HG03565 (cell line): ENCODE measurements around the gene VTI1A.
"Not testable (repeated sequence)": the region's sequence is repeated elsewhere in the genome, so short reads cannot be mapped to it uniquely, and the experiment has no call there.

Experiments
- ATAC-seq: cut with Tn5 transposase; IDR thresholded peaks from one replicate; pipeline ENCODE4 v1.9.1; 2021; ENCODE audit warnings: mild to moderate bottlenecking, moderate library complexity; ENCODE audit not compliant: unreplicated experiment

The VTI1A gene

DNA sequence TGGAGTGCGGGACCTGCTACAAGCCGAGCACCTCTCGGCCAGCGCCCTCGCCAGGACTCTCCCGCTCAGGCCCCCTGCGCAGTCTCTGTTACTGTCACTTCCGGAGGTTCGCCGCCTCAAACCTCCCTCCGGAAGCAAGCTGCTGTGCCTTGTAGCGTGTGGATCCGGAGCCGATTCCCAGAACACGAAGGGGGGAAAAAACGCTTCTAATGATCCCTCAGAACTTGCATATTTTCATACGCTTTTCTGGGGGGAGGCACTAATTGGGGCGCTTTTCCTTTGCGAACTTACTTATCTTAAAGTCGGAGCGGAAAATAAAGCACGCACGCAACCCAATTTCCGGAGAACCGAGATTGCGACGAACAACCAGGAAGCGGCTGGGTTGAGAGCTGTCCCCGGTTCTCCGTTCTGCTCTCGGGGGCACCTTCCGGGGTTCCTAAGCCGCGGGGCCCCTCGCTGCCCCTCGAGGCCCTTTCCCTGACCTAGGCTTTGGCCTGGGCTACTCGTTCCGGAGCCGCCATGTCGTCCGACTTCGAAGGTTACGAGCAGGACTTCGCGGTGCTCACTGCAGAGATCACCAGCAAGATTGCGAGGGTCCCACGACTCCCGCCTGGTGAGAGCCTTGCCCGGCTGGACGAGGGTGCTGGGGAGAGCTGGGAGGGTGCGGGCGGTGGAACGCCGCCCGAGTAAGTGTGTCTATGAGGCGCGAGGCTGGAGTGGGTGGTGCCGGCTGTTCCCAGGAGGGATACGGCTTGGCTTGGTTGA is at the start of gene VTI1A, which contains the start of gene ZDHHC6:
VTI1A (plus strand) TSS at position 361 of the 765 bp plus-strand sequence; CDS start at position 520, 159 bp downstream.
ZDHHC6 (minus strand) TSS at position 60 of the 765 bp plus-strand sequence. CDS start 1,478 bp downstream, outside the sequence.
- peak; percentile 79 for ATAC-seq

DNA sequence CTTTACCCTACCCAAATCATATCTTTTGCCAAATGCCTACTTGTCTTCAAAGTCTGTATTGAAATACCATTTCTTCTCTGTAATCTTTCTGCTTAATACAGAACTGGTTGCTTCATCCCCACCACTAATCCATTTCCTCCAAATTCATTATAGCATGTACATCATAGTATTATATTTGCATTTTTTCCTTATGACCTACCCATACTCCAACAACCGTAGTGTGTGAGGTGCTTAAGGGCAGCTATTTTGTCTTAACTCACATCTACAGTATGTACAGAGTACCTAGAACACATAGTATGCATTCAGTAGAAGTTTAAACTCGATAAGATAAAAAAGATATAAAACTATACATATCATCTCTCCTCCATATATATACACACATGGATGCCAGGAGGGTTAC is 49.4 kb upstream of the VTI1A start:
- no peak for ATAC-seq

DNA sequence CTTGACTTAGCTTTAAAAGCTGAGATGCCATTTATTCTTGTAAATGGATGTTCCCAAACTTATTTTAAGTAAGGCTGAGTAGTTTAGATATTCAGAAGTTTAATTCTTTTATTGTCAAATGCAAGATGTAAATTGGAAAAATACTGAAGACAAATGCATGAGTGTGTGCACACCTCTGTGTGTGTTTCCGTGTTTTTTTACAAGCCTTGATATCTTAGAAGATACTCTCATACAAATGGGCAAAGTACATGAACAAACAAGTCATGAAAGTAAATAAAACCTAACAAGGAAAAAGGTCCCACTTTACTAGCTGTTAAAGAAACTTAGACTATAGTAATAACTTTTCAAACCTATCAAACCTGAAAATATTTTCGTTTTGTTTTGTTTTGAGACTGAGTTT is 44.1 kb upstream of the VTI1A start:
- no peak for ATAC-seq

DNA sequence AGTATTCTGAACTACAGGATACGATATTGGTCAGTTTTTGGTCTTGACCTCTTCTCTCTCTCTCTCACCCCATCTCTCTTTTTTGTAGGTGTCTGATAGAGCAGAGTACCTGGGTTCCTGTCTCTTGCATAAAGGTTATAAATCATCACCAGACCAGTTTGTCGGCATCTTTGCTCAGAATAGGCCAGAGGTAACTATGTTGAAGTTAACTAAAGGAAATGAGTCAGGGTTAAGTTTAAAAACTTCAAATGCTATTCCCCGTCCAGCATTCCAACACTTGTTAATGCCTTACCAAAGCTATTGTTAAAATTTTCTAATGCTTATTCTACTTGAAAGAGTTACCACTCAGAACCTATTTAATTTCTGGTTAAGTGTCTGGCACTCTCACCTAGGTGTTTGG is 42.4 kb upstream of the VTI1A start:
- no peak for ATAC-seq

DNA sequence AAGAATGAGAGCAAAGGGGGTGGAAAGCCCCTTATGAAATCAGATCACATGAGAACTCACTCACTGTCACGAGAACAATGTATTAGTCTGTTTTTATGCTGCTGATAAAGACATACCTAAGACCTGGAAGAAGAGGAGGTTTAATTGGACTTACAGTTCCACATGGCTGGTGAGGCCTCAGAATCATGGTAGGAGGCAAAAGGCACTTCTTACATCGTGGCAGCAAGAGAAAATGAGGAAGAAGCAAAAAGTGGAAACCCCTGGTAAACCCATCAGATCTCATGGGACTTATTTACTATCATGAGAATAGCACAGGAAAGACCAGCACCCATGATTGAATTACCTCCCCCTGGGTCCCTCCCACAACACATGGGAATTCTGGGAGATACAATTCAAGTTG is 40.2 kb upstream of the VTI1A start:
- ATAC-seq: not testable (repeated sequence)

DNA sequence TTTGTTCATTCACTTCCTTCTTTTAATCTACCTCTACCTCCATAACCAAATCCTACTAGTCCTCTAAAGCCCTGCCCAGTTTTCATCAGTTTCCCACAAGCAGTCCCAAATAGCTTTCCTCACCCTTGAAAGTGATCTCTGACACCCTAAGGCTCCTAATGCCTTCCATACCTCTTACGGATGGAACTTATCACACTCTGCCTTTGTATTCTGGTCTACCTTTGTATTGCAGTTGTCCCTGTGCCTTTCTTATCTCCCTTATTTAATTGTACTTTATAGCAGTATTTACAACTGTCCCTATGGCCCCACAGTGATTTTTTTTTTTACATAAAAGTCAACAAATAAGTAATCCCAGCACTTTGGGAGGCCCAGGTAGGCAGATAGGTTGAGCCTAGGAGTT is 39.3 kb upstream of the VTI1A start:
- no peak for ATAC-seq

DNA sequence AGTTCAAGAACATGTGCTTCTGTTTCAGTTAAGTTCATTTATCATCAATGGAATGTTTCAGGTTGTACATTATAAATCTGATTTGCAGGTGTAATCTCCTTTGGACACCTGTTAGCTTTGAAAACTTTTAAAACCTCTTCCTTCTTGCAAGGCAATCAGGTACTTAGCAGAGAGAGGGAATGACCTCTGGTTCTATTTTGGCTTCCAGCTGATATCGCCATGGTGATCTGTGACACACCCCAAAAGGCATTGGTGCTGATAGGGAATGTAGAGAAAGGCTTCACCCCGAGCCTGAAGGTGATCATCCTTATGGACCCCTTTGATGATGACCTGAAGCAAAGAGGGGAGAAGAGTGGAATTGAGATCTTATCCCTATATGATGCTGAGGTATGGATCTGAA is 37.7 kb upstream of the VTI1A start:
- ATAC-seq: no peak

DNA sequence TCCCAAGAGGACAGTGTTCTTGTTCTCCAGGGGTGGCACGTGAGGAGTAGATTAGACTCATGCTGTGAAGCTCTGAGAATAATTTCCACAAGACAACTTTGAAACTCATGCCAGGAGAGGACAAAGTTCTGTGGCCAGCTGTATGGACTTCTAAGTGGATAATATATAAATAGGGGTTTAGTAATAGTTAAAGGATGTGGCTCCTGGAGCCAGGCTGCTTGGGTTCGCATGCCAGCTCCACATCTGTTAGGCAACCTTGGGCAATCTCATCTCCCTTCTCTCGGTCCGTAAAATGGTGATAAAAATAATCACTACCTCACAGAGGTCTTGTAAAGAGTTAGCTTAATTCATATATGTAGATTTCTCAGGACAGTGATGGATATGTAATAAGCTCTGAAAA is 37.3 kb upstream of the VTI1A start:
- no peak for ATAC-seq

DNA sequence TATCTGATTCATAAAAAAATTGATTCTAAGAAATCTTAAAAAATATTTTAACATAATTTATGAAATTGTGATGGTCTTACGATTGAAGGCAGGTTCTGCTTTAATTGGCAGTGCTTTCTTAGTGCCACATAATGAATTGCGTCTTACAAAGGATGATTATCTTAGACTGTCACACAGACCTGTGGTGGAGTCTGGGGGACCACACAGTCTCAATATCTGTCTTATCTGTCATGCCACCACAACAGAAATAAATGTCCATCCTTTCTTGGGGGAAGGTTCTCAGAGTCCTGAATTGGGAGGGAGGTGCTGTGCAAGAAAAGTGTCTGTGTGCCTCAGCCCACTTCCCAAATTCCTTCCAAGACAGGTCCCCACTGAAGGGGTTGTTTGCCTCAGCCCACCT is 34.3 kb upstream of the VTI1A start:
- no peak for ATAC-seq

DNA sequence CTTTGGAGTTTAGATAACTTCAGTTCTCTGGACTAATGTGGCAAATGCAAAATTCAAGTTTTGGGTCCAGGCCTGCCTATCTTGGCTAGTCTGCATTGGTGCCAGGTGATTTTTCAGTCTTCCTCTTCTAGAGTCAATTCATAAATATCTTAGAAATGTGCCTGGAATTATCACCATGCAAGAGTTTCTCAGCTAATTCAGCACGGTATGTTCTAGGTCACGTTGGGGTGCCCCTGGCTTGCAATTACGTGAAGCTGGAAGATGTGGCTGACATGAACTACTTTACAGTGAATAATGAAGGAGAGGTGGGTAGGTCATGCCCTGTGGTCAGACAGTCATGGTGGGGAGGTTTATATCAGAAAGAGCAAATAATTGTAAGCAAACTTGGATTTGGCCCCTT is 25.3 kb upstream of the VTI1A start:
- ATAC-seq: no peak

DNA sequence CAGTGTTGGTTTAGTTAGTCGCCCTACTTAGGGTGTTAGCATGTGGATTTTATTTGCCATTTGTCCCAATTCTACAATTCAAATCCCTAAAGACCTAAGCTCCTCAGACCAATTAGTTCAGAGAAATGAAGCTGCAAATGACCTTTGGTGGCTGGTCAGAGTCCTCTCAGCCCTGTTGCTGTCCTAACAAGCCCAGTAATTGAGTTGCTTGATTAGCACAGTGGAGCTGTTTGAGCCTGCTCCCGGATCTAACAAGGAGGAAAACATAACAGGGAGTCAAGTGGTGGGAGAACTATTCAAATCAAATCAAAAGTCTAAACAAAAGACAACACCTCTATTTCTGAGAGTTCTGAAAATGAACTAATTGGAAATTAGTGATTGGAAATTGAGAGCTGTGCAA is 22.4 kb upstream of the VTI1A start:
- no peak for ATAC-seq

DNA sequence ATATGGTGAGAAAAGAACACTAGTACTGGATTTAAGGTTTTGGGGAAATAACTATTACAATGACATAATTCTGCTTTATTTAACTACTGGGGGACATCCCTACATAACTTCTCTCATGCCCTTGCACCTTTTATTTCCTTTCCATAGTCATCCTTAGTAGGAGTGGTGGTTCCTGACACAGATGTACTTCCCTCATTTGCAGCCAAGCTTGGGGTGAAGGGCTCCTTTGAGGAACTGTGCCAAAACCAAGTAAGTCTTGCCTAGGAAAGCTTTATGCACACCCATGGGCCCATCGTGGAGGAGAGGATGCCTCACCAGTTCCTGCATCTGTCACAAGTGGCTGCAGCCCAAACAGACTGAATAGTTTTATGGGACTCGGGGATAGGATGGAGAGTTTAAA is 20.9 kb upstream of the VTI1A start:
- ATAC-seq: no peak

DNA sequence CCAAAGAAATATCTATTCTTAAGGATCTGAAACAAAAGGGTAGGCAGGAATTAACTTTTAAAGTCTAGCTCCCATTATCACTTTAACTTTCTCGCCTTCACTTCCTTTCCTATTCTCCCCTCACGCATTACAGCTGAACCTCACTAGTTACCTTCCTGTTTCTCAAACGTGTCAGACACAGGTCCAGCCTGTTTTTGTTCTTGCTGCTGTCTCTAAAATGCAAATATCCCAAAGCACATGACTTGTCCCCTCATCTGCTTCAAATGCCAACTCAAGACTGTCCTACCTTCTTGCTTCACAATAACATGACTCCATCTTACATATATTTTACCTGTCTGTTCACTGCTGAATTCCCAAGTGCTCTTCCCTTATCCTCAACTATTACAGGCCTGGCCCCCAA is 17.9 kb upstream of the VTI1A start:
- ATAC-seq: no peak

DNA sequence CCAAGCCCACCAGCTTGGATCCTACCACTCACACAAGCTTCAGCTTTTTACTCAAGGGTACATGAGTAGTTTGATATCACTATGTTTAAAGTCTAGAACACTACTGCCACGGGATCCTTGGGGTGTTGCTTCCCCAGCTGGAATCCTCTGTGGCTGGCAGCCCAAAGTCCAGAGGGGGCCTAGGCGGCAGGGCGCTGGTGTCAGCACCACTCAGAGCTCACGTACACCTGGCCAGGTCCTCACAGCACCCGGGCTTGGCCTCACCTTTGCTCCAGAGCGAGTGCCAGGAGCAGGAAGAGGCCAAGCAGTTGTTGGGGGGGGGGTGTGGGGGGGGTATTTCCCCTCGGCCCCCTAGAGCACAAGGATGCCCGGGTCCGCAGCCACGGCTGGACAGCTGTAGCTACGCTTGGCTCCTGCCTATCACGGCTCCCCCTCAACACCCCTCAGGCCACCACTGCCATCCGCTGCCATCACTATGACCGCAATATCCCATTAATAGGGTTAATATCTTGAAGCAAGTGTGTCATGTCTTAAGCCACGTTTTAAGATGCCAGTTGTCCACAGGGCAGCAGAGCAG is 17.3 kb upstream of the VTI1A start:
- ATAC-seq: no peak

DNA sequence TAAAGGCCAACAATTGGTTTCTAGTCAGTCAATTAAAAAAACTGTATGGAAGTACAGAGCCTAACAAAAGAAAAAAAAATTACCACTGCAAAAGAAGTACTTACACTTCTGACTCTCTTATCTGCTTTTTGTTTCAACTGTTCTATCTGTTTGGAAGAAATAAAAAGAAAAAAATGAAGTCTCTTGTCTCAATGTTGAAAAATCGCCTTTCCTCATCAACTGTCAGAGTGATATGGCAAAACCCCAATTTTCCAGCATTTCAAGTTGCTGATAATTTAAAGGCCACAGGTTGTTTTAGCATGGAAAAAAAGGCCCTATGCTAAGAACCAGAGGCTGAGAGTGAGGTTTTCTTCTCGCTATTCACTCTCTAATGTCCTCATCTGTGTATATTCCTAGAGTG is 13.9 kb upstream of the VTI1A start:
- ATAC-seq: no peak

DNA sequence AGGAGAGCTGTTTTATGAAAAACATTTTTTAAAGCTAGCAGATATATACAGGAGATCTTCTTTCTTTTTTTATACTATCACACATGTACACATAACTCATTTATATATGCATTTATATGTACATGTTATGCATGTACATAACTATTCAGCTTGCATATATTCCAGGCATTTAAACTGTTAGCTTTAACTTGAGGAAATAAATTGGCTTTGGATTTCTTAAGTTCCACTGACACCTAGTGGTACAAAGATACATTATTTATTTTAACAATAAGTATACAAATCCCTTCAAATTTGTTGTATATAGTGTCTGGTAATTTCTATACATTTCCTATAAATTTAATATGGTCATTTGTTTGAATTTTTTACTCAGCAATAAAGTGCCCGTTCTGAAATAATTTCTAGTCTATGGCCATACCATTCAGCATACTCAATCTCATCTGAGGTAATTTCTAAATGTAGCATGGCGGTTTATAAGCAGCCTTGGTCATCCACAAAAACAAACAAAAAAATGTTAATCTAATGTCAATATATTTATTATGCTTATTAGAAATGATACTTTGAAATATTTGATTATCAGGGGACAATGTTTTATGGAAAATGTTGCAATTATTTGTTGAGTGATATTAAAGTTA is 11.9 kb upstream of the VTI1A start:
- ATAC-seq: no peak

DNA sequence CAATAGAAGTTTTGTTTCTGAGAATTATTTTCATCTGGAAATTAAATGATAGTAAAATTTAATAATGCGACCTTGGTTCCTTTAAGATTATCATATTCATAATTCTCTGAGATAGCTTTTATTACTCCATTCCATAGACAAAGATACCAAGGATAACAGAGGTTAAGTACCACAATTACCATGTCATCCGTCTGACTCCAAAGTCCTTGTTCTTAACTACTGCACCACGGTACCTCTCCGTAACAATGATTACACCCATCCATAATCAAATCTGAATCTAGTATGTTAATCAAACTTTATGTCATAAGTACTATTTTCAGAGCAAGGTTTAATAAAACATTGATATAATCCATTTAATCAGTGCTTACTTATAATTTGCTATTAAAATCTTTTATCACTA is 8.7 kb upstream of the VTI1A start:
- ATAC-seq: no peak

DNA sequence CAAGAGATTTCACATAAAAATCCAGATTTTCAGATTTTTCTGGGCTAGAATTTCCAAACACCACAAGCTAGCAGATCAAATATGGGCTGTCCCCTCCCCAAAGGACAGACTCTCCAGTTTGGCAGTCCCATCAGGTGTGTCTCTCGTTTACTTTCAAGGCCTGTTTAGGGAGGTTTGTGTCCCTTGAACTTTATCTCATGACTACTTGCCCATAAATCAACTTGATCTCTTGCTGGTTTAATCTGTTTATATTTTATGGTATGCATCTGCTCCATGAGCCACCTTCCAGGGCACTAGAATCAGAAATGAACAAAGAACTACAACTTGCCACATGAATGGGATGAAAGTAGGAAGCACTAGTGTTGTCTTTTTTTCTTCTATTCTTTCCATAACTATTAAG is 5.5 kb upstream of the VTI1A start:
- ATAC-seq: no peak

DNA sequence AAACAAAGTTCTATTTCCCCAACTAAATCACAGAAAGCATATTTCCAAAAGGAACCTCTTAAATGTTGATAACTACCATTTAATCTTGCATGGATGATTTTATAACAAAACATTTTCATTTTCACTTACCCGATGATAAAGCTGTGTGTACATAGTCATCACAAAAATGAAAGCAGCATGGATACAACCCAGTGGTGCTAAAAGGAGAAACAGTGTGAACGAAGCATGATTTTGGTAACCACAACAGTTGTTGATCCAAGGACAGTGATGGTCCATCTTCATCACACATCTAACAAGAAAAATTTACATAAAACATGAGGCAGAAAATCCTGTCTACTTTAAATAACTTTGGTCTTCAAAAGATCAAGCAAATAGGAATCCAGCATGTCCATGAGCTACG is 5.0 kb upstream of the VTI1A start:
- no peak for ATAC-seq

DNA sequence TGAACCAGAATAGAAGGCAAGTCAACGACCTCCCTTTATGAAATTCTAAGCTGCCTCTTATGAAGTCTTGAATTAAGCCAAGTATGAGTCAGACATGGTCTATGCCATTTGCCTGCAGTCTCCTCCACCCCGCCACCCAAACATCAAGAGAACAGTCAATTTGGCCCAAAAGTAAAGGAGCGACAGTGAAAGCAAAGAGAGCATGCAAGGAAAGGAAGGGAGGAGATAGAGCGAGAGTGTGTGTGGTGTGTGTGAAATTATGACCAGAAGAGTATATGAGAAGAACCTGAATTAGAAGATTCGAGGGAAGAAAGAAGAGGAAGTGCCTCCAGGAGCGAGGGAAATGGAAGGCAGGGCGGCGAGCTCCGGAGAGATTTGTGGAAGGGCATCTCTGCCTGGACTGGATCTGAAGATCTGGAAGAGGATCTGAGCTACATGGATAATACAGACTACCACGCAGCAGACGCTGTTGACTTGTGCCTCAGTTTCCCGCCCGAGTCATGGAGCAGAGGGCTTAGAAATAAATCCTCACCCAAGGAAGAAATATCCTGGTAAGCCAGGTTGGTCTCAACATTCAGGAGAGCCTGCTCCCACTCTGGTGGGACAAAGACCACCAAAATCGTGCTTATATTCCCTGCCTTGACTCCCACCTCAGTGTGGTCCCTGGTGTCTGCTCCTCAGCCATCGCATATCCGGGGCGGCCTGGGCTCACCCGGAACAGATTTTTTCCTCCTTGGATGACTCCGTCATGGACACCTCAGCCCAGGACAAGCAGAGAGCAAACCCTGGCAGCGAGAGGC is 760 bp upstream of the VTI1A start:
- ATAC-seq: no peak

DNA sequence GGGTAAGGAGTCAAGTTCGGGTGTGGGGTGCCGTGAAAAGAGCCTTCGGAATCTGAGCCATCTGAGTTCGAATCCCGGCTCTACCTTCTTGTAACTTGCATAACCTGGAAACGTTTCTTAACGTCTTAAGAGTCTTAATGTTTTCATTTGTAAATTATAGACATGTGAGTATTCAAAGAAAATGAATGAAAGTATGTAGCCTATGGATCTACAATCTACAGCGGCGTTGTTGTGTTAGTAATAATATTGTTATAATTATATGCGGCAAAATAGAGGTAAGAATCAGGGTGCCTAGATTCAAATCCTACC is 559 bp downstream of the VTI1A start:
- no peak for ATAC-seq

DNA sequence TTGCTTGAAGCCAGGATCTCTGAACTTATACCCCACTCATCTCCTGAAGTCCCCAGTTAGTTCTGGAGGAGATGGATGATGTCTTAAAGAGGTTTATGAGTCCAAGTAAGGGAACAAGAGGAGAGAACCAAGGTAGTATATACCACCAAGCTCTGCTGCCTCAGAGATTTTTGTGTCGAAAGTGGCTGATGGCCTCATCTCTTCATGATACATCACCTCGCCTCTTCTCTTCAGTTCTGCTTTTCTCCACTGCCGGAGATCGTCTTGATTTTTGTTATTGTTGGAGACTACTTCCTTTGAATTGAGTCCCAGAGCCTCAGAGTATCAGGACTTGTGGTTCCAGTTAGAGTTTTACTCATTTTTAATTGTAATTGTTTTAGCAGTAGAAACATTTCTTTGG is 1.9 kb downstream of the VTI1A start:
- no peak for ATAC-seq
